Measurements from ENCODE around the gene CNPPD1. TPM values are rescaled to one million over a fixed set of nuclear protein-coding genes. Genes with fewer than 3 reads are reported as not detected.

The CNPPD1 gene
- total and polyA plus RNA-seq, 2 of the 8 experiments (the other 6 are each of a cell fraction or from before 2014, with no cell fraction given), result 32.9 to 35.9 TPM

- no peak for TF ChIP-seq GTF2F1 (IDR thresholded peaks at IDR 0.05; ENCODE audit: borderline replicate concordance, low read depth, low read length)
- TF ChIP-seq ATF2 (IDR thresholded peaks at IDR 0.05; ENCODE audit: low read length), result no peak
- no peak for TF ChIP-seq FOSL1 (IDR thresholded peaks at IDR 0.05; ENCODE audit: insufficient read depth, low read depth, low read length)
- no peak for TF ChIP-seq SP4 (IDR thresholded peaks at IDR 0.05; ENCODE audit: low read length)
- TF ChIP-seq MAX (IDR thresholded peaks at IDR 0.05), result no peak
Measured at GRCh38 chr2:219213486-219214071, 36.9 kb upstream of the CNPPD1 start (continued).

Data from H1 (cell line).